Kidney glomerular epithelial cell (primary cell): ENCODE data around the gene LIMS1.
"Not testable (repeated sequence)": the region's sequence is repeated elsewhere in the genome, so short reads cannot be mapped to it uniquely, and the experiment has no call there.

Experiments used
- DNase-seq: peaks from one replicate; lab custom pipeline; 2025; lab: John Stamatoyannopoulos, UW

Gene LIMS1

GRCh38 chr2:108587621-108588020, 53.4 kb downstream of the LIMS1 start:
- peak; percentile 41 for DNase-seq

- DNase-seq = no peak
These were observed 53.9 kb downstream of the LIMS1 start for GRCh38 chr2:108588070-108588668.

GRCh38 chr2:108589372-108589771, 55.1 kb downstream of the LIMS1 start:
- no peak for DNase-seq

- DNase-seq = no peak
These were observed 55.5 kb downstream of the LIMS1 start for GRCh38 chr2:108589781-108590180.

- DNase-seq = no peak
These were observed 56.9 kb downstream of the LIMS1 start for GRCh38 chr2:108591163-108591562.

- DNase-seq = peak; percentile 95
These were observed 59.4 kb downstream of the LIMS1 start for GRCh38 chr2:108593547-108594098.

- DNase-seq = peak; percentile 96
These were observed 60.1 kb downstream of the LIMS1 start for GRCh38 chr2:108594132-108594981.

GRCh38 chr2:108594982-108595464, 60.8 kb downstream of the LIMS1 start:
- peak; percentile 99 for DNase-seq

- not testable (repeated sequence) for DNase-seq
These were observed 61.5 kb downstream of the LIMS1 start for GRCh38 chr2:108595771-108596170.

- DNase-seq = not testable (repeated sequence)
These were observed 63.0 kb downstream of the LIMS1 start for GRCh38 chr2:108597105-108597744.

GRCh38 chr2:108601199-108601598, 66.9 kb downstream of the LIMS1 start:
- not testable (repeated sequence) for DNase-seq

GRCh38 chr2:108602422-108602821, 68.2 kb downstream of the LIMS1 start:
- DNase-seq = no peak

- no peak for DNase-seq
These were observed 69.9 kb downstream of the LIMS1 start for GRCh38 chr2:108604196-108604595.

GRCh38 chr2:108605947-108606346, 71.7 kb downstream of the LIMS1 start:
- no peak for DNase-seq

- DNase-seq = no peak
These were observed 73.5 kb downstream of the LIMS1 start for GRCh38 chr2:108607706-108608301.

GRCh38 chr2:108611021-108611420, 76.8 kb downstream of the LIMS1 start:
- DNase-seq = no peak

- DNase-seq = peak; percentile 82
These were observed 77.9 kb downstream of the LIMS1 start for GRCh38 chr2:108612153-108612513.

GRCh38 chr2:108612514-108613183, 78.4 kb downstream of the LIMS1 start:
- no peak for DNase-seq

- DNase-seq = no peak
These were observed 79.2 kb downstream of the LIMS1 start for GRCh38 chr2:108613261-108614042.

GRCh38 chr2:108614043-108614545, 79.8 kb downstream of the LIMS1 start:
- DNase-seq = no peak

GRCh38 chr2:108614659-108615058, 80.4 kb downstream of the LIMS1 start:
- DNase-seq = no peak
